HCT116 (cell line): ENCODE results near the gene ZSCAN9. TPM values are rescaled to one million over a fixed set of nuclear protein-coding genes. Genes with fewer than 3 reads are reported as not detected.

ENCODE experiments used
- ATAC-seq: fragments of 200-7000 bp; cut with Tn5 transposase; 2 replicates; pipeline ENCODE4 v1.9.1; 2020; ENCODE audit warnings: mild to moderate bottlenecking, moderate library complexity
- BruUV-seq: library from RNA; stranded (reverse); fragments of 400-500 nt; replicated peaks from 2 replicates; lab custom pipeline; 2021; lab: Mats Ljungman, UMichigan
- CTCF ChIA-PET: fragments of 300-600 bp; sonication (Branson Sonifier 250); formaldehyde crosslinking; loops from one replicate; lab custom pipeline; 2021; ENCODE audit warnings: antibody characterized with exemption; lab: Charles Lee
- POLR2A ChIA-PET: fragments of 300-600, 350-600 bp; sonication (Branson Sonifier 250); formaldehyde crosslinking; loops from one replicate; lab custom pipeline; 2021; ENCODE audit warnings: antibody characterized with exemption; lab: Charles Lee
- RAD21 ChIA-PET, 2 experiments: fragments of 300-600 bp; sonication (Branson Sonifier 250); formaldehyde crosslinking; loops; one replicate each; lab custom pipeline; 2023; ENCODE audit warnings: low total read pairs in 2 of 2; ENCODE audit not compliant: uncharacterized antibody in 2 of 2, unreplicated experiment in 2 of 2, low non-redundant PET in 1 of 2; lab: Charles Lee
- DNase-seq: peaks from one replicate; pipeline ENCODE4 v3.0.0-alpha.2; 2010; ENCODE audit warnings: low read depth, low spot score
- H2AFZ ChIP-seq: fragments of 200-600 bp; shearing (Covaris generic), sonication (generic); 2 replicates; pipeline ENCODE4 v1.6.1; 2017; ENCODE audit warnings: low read depth, mixed run types, mixed read lengths, antibody characterized with exemption, low read length; ENCODE audit not compliant: poor library complexity, severe bottlenecking
- H3K27ac ChIP-seq: 2 replicates; pipeline ENCODE4 v1.5.1; 2012; ENCODE audit warnings: low read depth, low read length
- H3K27me3 ChIP-seq: fragments of 200-600 bp; sonication (generic); 2 replicates; pipeline ENCODE4 v1.6.1; 2016; ENCODE audit warnings: mixed run types, low read length, mixed read lengths; ENCODE audit not compliant: insufficient read depth
- H3K36me3 ChIP-seq, 2 experiments: fragments of 200-500 bp in 1 of 2; fragments of 200-600 bp in 1 of 2; sonication (Bioruptor generic) in 1 of 2; sonication (generic) in 1 of 2; 2 replicates each; pipeline versions ENCODE4 v1.5.1 to v1.6.1; 2014 to 2016; ENCODE audit warnings: low read length in 2 of 2, inconsistent platforms in 1 of 2, mixed read lengths in 1 of 2, mixed run types in 1 of 2; ENCODE audit not compliant: insufficient read depth in 2 of 2, control insufficient read depth in 1 of 2
- H3K4me1 ChIP-seq, 2 experiments: fragments of 200-600 bp in 1 of 2; sonication (generic) in 1 of 2; 2 replicates each; pipeline versions ENCODE4 v1.5.1 to v1.6.1; 2012 to 2017; ENCODE audit warnings: low read length in 2 of 2, inconsistent platforms in 1 of 2, mild to moderate bottlenecking in 1 of 2, mixed read lengths in 1 of 2, mixed run types in 1 of 2, moderate library complexity in 1 of 2; ENCODE audit not compliant: insufficient read depth in 2 of 2, control insufficient read depth in 1 of 2
- H3K4me2 ChIP-seq: fragments of 200-600 bp; sonication (generic); 2 replicates; pipeline ENCODE4 v1.6.1; 2017; ENCODE audit warnings: mixed run types, low read length, mixed read lengths
- H3K4me3 ChIP-seq, 2 experiments: fragments of 200-600 bp in 1 of 2; sonication (generic) in 1 of 2; replicated peaks in 1 of 2; 2 replicates each; pipeline ENCODE4 v1.5.1; 2011 to 2016; ENCODE audit warnings: low read length in 2 of 2, control low read depth in 1 of 2, low read depth in 1 of 2, mild to moderate bottlenecking in 1 of 2, mixed read lengths in 1 of 2, mixed run types in 1 of 2
- H3K79me2 ChIP-seq: fragments of 200-600 bp; sonication (generic); 2 replicates; pipeline ENCODE4 v1.6.1; 2017; ENCODE audit warnings: mild to moderate bottlenecking, mixed run types, low read length, moderate library complexity, mixed read lengths; ENCODE audit not compliant: insufficient read depth
- H3K9ac ChIP-seq: fragments of 200-600 bp; sonication (generic); 2 replicates; pipeline ENCODE4 v1.6.1; 2016; ENCODE audit warnings: low read length, mixed read lengths
- H3K9me2 ChIP-seq: fragments of 200-600 bp; sonication (generic), shearing (Covaris generic); 2 replicates; pipeline ENCODE4 v1.6.1; 2017; ENCODE audit warnings: mixed run types, mild to moderate bottlenecking, moderate library complexity; ENCODE audit not compliant: insufficient read depth
- H3K9me3 ChIP-seq, 2 experiments: fragments of 200-500 bp in 1 of 2; fragments of 200-600 bp in 1 of 2; sonication (Bioruptor generic) in 1 of 2; sonication (generic) in 1 of 2; 2 replicates each; pipeline ENCODE4 v1.6.1; 2014 to 2017; ENCODE audit warnings: low read length in 2 of 2, mixed read lengths in 2 of 2, inconsistent platforms in 1 of 2, low read depth in 1 of 2, mild to moderate bottlenecking in 1 of 2, mixed run types in 1 of 2, moderate library complexity in 1 of 2; ENCODE audit not compliant: control insufficient read depth in 1 of 2, insufficient read depth in 1 of 2
- H4K20me1 ChIP-seq: fragments of 200-600 bp; sonication (generic), shearing (Covaris generic); 2 replicates; pipeline ENCODE4 v1.6.1; 2017; ENCODE audit warnings: mixed run types, mild to moderate bottlenecking, moderate library complexity; ENCODE audit not compliant: insufficient read depth
- ATF3 ChIP-seq: IDR thresholded peaks from 2 replicates; pipeline ENCODE4 v1.6.1; 2012
- CBX3 ChIP-seq: IDR thresholded peaks from 2 replicates; pipeline ENCODE4 v1.6.1; 2012; ENCODE audit warnings: low read depth
- CEBPB ChIP-seq: IDR thresholded peaks from 2 replicates; pipeline ENCODE4 v1.6.1; 2012; ENCODE audit warnings: low read depth
- CTCF ChIP-seq, 3 experiments: fragments of 200-600 bp in 1 of 3; sonication (generic) in 1 of 3; IDR thresholded peaks in 2 of 3; conservative IDR thresholded peaks in 1 of 3; 2 replicates each; pipeline ENCODE4 v1.5.1; 2012 to 2017; ENCODE audit warnings: low read depth in 2 of 3, low read length in 2 of 3, antibody characterized with exemption in 1 of 3, borderline replicate concordance in 1 of 3, control low read depth in 1 of 3, mild to moderate bottlenecking in 1 of 3, mixed read lengths in 1 of 3, mixed run types in 1 of 3, moderate library complexity in 1 of 3; ENCODE audit not compliant: insufficient read depth in 1 of 3
- EGR1 ChIP-seq: IDR thresholded peaks from 2 replicates; pipeline ENCODE4 v1.6.1; 2012; ENCODE audit warnings: low read depth
- EZH2phosphoT487 ChIP-seq: fragments of 200-600 bp; IDR thresholded peaks from 2 replicates; pipeline ENCODE4 v1.6.1; 2018; ENCODE audit warnings: antibody characterized with exemption, borderline replicate concordance
- JUND ChIP-seq: IDR thresholded peaks from 2 replicates; pipeline ENCODE4 v1.6.1; 2012
- MAX ChIP-seq: IDR thresholded peaks from 2 replicates; pipeline ENCODE4 v1.6.1; 2012
- POLR2A ChIP-seq: IDR thresholded peaks from 2 replicates; pipeline ENCODE4 v1.7.0; 2011; ENCODE audit warnings: borderline replicate concordance; ENCODE audit not compliant: insufficient read depth, insufficient read length; ENCODE audit errors: extremely low read depth
- POLR2AphosphoS5 ChIP-seq: IDR thresholded peaks from 2 replicates; pipeline ENCODE4 v1.6.1; 2011; ENCODE audit warnings: mild to moderate bottlenecking, low read depth, low read length, moderate library complexity
- RAD21 ChIP-seq: IDR thresholded peaks from 2 replicates; pipeline ENCODE4 v1.6.1; 2012; ENCODE audit warnings: low read depth, mild to moderate bottlenecking
- SIN3A ChIP-seq: IDR thresholded peaks from 2 replicates; pipeline ENCODE4 v1.6.1; 2012; ENCODE audit warnings: low read depth
- SP1 ChIP-seq: IDR thresholded peaks from 2 replicates; pipeline ENCODE4 v1.6.1; 2012; ENCODE audit warnings: low read depth
- YY1 ChIP-seq: IDR thresholded peaks from 2 replicates; pipeline ENCODE4 v1.6.1; 2011; ENCODE audit warnings: low read length, low read depth, moderate library complexity, mild to moderate bottlenecking; ENCODE audit not compliant: insufficient replicate concordance; ENCODE audit errors: extremely low read depth
- ZBTB33 ChIP-seq: IDR thresholded peaks from 2 replicates; pipeline ENCODE4 v1.6.1; 2011; ENCODE audit warnings: mild to moderate bottlenecking, low read length, moderate library complexity; ENCODE audit not compliant: insufficient replicate concordance; ENCODE audit errors: extremely low read depth
- ZFX ChIP-seq: fragments of 450-650 bp; IDR thresholded peaks from 2 replicates; pipeline ENCODE4 v1.6.1; 2017
- intact Hi-C: fragments of 100-400 bp; cut with micrococcal nuclease; formaldehyde crosslinking; loops from 2 replicates; pipeline ENCODE4 v1.10.0; 2022
- total RNA-seq: library from RNA; stranded (reverse); gene quantifications from one replicate; pipeline ENCODE4 v1.2.1, GENCODE V29; 2021; ENCODE audit not compliant: unreplicated experiment

ZSCAN9 gene
- total RNA-seq, 1 experiment from 2014 or later = 10.8 TPM

GRCh38 chr6:28266962-28267694 lies 42.1 kb downstream of the ZSCAN9 start, which contains the start of gene ZSCAN26:
Gene ZSCAN26 (plus strand): TSS chr6:28267143. CDS start chr6:28271920, 4,777 bp downstream.
- no TSS peak for BruUV-seq
- intact Hi-C loops = loop anchor here (1.0 to 5.0 kb wide), 2 partner anchors 15 to 70 kb away; partner anchors contain the start of genes ZKSCAN4 and ZSCAN31
- DNase-seq (peak; percentile 88), ATAC-seq (peak; percentile 93)
- H3K4me2 ChIP-seq = peak within 1 kb of the TSS; percentile 86
- CTCF ChIA-PET = interaction anchor here (1.0 kb wide), 1 partner anchor 116 kb away, joined by 3 read pairs; no protein-coding TSS in a partner anchor
- peak within 1 kb of the TSS; percentile 71 for H3K27ac ChIP-seq
- no peaks in the 10 kb centered on the region for H3K9me3 ChIP-seq
- peaks cover 11 to 39% of the 10 kb centered on the region in 2 experiments for H3K4me1 ChIP-seq
- RAD21 ChIA-PET = interaction anchor here (1.0 to 1.8 kb wide), 2 partner anchors 15 kb away, joined by 5 read pairs; partner anchors contain the start of gene ZKSCAN4 (in 2 of the 2)
- peaks cover 18% of the 10 kb centered on the region for H3K79me2 ChIP-seq
- TF ChIP-seq POLR2A (peak; percentile 75), EGR1 (peak; percentile 47), JUND (no peak), ZBTB33 (no peak), CEBPB (no peak), EZH2phosphoT487 (no peak), CBX3 (peak; percentile 27; the same call in 1 of the 2 replicates), ZFX (peak; percentile 95), SP1 (peak; percentile 46; the same call in 1 of the 2 replicates), MAX (peak; percentile 55; the same call in 1 of the 2 replicates), SIN3A (peak; percentile 73), POLR2AphosphoS5 (peak; percentile 81), CTCF (IDR thresholded peaks at IDR 0.05 in 2 of 3, conservative IDR thresholded peaks at IDR 0.05 in 1 of 3; ENCODE audit: borderline replicate concordance in 1 of 3, insufficient read depth in 1 of 3, low read depth in 2 of 3, low read length in 2 of 3) (no peak), RAD21 (0 out of 2 replicates have a peak, but pooled peaks have one; percentile 1), YY1 (peak; percentile 47), ATF3 (no peak)
- H3K27me3 ChIP-seq = no peaks in the 10 kb centered on the region
- H3K9me2 ChIP-seq = no peaks in the 10 kb centered on the region
- H3K36me3 ChIP-seq = 0 out of 4 replicates have a peak, but pooled peaks cover 0 to 1% of the 10 kb centered on the region in 2 experiments
- H3K4me3 ChIP-seq = peak within 1 kb of the TSS; percentile 83 to 86
- H3K9ac ChIP-seq = peak within 1 kb of the TSS; percentile 76
- H2AFZ ChIP-seq = peak within 1 kb of the TSS; percentile 83
- POLR2A ChIA-PET = interaction anchor here (0.6 to 2.3 kb wide), 7 partner anchors 14 to 429 kb away, joined by 3 to 13 read pairs (median 4); partner anchors contain the start of genes ZKSCAN3, ZKSCAN4 and ZKSCAN8
- H4K20me1 ChIP-seq = no peaks in the 10 kb centered on the region
